ENCODE results near the gene GPC3. TPM values are rescaled to one million over a fixed set of nuclear protein-coding genes. Genes with fewer than 3 reads are reported as not detected.
"Not testable (repeated sequence)": the region's sequence is repeated elsewhere in the genome, so short reads cannot be mapped to it uniquely, and the experiment has no call there.

The GPC3 gene
- polyA plus RNA-seq, 1 experiment = not detected

DNA sequence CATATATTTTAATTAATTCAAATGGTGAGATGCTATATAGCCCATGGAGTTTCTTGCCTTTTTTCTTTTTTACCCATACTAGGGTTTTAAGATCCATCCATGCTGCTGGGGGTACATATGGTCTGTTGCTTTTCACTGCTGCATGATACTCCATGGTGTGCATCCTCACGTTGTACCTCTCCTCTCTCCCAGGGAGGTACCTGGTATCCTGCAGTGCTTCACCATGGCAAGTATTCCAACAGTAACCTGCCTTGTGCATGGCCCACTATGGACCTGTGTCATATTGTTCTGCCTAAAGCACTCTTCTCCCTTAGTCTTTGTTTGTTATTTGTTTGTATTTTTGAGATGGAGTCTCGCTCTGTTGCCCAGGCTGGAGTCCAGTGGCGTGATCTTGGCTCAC, 455.8 kb downstream of the GPC3 start:
- H3K4me3 ChIP-seq (ENCODE audit: low read depth, low read length) = no peak overlapping the region
- DNase-seq (ENCODE audit: low read depth) = no peak
- H3K36me3 ChIP-seq (ENCODE audit: control insufficient read depth, insufficient read depth, low read length) = no peaks in the 10 kb centered on the region
- no peaks in the 10 kb centered on the region for H3K27me3 ChIP-seq (ENCODE audit: control insufficient read depth, insufficient read depth, low read length)
- ChIA-PET CTCF (no interaction called here), POLR2A (no interaction called here)
- TF ChIP-seq, protein P1, sequence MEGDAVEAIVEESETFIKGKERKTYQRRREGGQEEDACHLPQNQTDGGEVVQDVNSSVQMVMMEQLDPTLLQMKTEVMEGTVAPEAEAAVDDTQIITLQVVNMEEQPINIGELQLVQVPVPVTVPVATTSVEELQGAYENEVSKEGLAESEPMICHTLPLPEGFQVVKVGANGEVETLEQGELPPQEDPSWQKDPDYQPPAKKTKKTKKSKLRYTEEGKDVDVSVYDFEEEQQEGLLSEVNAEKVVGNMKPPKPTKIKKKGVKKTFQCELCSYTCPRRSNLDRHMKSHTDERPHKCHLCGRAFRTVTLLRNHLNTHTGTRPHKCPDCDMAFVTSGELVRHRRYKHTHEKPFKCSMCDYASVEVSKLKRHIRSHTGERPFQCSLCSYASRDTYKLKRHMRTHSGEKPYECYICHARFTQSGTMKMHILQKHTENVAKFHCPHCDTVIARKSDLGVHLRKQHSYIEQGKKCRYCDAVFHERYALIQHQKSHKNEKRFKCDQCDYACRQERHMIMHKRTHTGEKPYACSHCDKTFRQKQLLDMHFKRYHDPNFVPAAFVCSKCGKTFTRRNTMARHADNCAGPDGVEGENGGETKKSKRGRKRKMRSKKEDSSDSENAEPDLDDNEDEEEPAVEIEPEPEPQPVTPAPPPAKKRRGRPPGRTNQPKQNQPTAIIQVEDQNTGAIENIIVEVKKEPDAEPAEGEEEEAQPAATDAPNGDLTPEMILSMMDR (IDR thresholded peaks at IDR 0.05; ENCODE audit: insufficient read depth, low read depth, low read length) = no peak

DNA sequence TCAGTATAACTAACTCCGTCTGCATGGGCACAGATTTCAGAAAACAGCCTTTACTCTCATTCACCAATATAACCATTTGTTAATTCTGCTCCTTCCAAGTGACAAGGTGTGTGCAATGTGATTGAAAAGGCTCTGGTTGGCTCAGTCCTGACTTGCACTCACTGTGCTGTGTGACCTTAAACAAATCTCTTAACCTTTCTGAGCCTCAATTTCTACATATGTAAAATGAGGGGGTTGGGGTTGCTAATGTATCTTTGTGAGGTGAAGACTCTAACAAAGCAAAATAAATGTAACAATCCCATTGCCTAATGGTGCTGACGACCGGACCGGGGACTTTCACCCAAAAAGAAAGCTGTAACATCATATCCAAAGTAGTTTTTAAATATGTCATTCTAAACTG, 457.6 kb downstream of the GPC3 start:
- H3K27me3 ChIP-seq (ENCODE audit: control insufficient read depth, insufficient read depth, low read length) = no peaks in the 10 kb centered on the region
- ChIA-PET CTCF (no interaction called here), POLR2A (no interaction called here)
- TF ChIP-seq, protein P1 (IDR thresholded peaks at IDR 0.05; ENCODE audit: insufficient read depth, low read depth, low read length) = no peak
- H3K36me3 ChIP-seq (ENCODE audit: control insufficient read depth, insufficient read depth, low read length) = no peaks in the 10 kb centered on the region
- no peak for DNase-seq (ENCODE audit: low read depth)
- H3K4me3 ChIP-seq (ENCODE audit: low read depth, low read length) = no peak overlapping the region

DNA sequence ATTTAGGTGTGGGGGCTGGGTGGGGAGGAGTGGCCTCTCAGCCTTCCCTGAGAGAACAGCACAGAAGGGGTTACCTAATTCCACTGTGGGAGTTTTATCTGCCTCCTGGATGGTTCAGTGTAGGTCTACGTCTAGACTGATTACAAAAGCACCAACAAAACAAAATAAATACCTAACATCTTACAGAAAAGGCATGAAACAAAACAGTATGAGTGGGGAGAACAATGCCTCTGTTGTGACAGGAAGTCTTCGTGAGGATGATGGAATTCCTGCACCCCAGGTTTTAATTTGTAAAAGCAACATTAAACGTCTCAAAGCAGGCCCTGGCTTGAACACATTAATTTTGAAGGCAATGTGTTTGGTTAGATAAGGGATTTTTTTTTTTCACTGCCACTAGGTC, 458.0 kb downstream of the GPC3 start:
- DNase-seq (ENCODE audit: low read depth) = no peak
- H3K36me3 ChIP-seq (ENCODE audit: control insufficient read depth, insufficient read depth, low read length) = no peaks in the 10 kb centered on the region
- ChIA-PET CTCF (no interaction called here), POLR2A (no interaction called here)
- H3K27me3 ChIP-seq (ENCODE audit: control insufficient read depth, insufficient read depth, low read length) = no peaks in the 10 kb centered on the region
- H3K4me3 ChIP-seq (ENCODE audit: low read depth, low read length) = no peak overlapping the region
- TF ChIP-seq, protein P1 (IDR thresholded peaks at IDR 0.05; ENCODE audit: insufficient read depth, low read depth, low read length) = no peak

DNA sequence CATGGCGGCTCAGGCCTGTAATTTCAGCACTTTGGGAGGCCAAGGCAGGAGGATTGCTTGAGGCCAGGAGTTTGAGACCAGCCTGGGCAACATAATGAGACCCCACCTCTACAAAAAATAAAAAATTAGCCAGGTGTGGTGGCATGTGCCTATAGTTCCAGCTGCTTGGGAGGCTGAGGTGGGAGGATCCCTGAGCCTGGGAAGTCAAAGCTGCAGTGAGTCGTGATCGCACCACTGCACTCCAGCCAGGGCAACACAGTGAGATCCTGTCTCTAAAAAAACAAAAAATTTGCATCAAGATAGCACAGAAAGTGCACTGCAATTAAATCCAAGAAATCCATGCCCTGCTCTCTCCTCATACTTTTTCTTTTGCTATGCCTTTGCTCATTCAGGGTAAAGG, 458.6 kb downstream of the GPC3 start:
- H3K27me3 ChIP-seq (ENCODE audit: control insufficient read depth, insufficient read depth, low read length); H3K4me3 ChIP-seq (ENCODE audit: low read depth, low read length); DNase-seq (ENCODE audit: low read depth); CTCF ChIA-PET; H3K36me3 ChIP-seq (ENCODE audit: control insufficient read depth, insufficient read depth, low read length); POLR2A ChIA-PET: not testable (repeated sequence)

DNA sequence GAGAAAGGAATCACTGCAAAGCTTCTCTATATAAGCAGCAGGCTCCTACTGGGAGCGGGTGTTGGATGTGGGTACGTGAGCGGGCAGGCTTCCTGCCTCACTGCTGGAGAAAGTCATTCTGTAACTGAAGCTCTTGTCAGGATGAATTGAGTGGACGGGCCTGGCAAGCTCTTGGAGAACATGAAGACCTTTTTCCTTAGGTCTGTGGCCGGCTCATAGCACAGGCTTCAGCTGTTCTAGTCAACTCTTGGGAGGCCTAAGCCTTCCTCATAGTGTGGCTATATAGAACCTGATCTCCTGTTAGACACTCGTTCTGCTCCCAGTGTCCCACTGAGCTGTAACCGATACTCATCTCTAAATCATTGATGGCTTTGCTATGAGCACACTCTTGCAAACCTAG, 461.9 kb downstream of the GPC3 start:
- no peaks in the 10 kb centered on the region for H3K27me3 ChIP-seq (ENCODE audit: control insufficient read depth, insufficient read depth, low read length)
- ChIA-PET POLR2A (no interaction called here), CTCF (no interaction called here)
- H3K36me3 ChIP-seq (ENCODE audit: control insufficient read depth, insufficient read depth, low read length) = no peaks in the 10 kb centered on the region
- DNase-seq (ENCODE audit: low read depth) = no peak
- H3K4me3 ChIP-seq (ENCODE audit: low read depth, low read length) = no peak overlapping the region
- TF ChIP-seq, protein P1 (IDR thresholded peaks at IDR 0.05; ENCODE audit: insufficient read depth, low read depth, low read length) = no peak

DNA sequence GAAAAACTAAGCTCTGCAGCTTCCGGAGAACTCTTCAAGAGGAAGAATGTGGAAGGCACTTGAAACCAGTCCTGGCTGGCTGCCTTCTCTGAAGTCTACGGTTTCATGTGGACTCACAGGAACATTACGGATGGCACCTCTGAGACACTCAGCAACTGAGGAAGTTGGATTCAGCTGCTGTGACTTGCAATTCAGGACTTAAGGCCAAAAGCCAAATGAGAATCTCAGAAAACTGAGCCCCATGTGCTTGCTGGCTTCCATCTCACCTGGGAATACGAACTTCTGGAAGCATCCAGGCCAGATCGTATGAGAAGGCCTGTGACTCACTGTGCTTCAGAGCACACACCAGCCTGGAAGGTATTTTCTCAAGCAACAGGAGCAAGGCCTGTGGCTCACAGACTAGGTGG, 462.3 kb downstream of the GPC3 start:
- TF ChIP-seq, protein P1 (IDR thresholded peaks at IDR 0.05; ENCODE audit: insufficient read depth, low read depth, low read length) = no peak
- CTCF ChIA-PET = no interaction called here

More for the DNA sequence above, 462.3 kb downstream of the GPC3 start:
- H3K4me3 ChIP-seq (ENCODE audit: low read depth, low read length) = no peak overlapping the region
- H3K36me3 ChIP-seq (ENCODE audit: control insufficient read depth, insufficient read depth, low read length) = no peaks in the 10 kb centered on the region
- POLR2A ChIA-PET = no interaction called here
- no peaks in the 10 kb centered on the region for H3K27me3 ChIP-seq (ENCODE audit: control insufficient read depth, insufficient read depth, low read length)
- DNase-seq (ENCODE audit: low read depth) = no peak

Data from BJ (cell line).